SU-DHL-6 (cell line): Measurements from ENCODE around the gene ISYNA1.

Experiments
- H2AFZ ChIP-seq: fragments of 200-600 bp; sonication (generic); 2 replicates; pipeline ENCODE4 v1.6.1; 2014; ENCODE audit warnings: low read depth, mild to moderate bottlenecking, moderate library complexity, mixed read lengths, antibody characterized with exemption, low read length; ENCODE audit not compliant: severe bottlenecking
- H3F3A ChIP-seq: fragments of 200-600 bp; shearing (Covaris generic); 2 replicates; pipeline ENCODE4 v1.6.0; 2016; ENCODE audit warnings: antibody characterized with exemption, mild to moderate bottlenecking; ENCODE audit not compliant: insufficient read depth
- H3K27ac ChIP-seq: fragments of 200-600 bp; sonication (generic); 2 replicates; pipeline ENCODE4 v1.5.1; 2016; ENCODE audit warnings: low read depth, mild to moderate bottlenecking, low read length, moderate library complexity, mixed read lengths
- H3K27me3 ChIP-seq: fragments of 200-600 bp; sonication (generic), shearing (Covaris generic); 2 replicates; pipeline ENCODE4 v1.6.0; 2014; ENCODE audit warnings: mild to moderate bottlenecking, low read length
- H3K36me3 ChIP-seq: fragments of 200-600 bp; sonication (generic); 2 replicates; pipeline ENCODE4 v1.6.1; 2014; ENCODE audit warnings: mild to moderate bottlenecking, low read length, mixed read lengths
- H3K4me2 ChIP-seq: fragments of 300-600, 200-600 bp; shearing (Covaris generic), sonication (generic); 2 replicates; pipeline ENCODE4 v1.6.0; 2014; ENCODE audit warnings: low read length, low read depth, mild to moderate bottlenecking; ENCODE audit not compliant: poor library complexity, severe bottlenecking
- H3K4me3 ChIP-seq: fragments of 200-600 bp; sonication (generic); 2 replicates; pipeline ENCODE4 v1.5.1; 2014; ENCODE audit warnings: antibody characterized with exemption, low read length, mild to moderate bottlenecking, mixed read lengths; ENCODE audit not compliant: insufficient read depth, poor library complexity, severe bottlenecking
- H3K79me2 ChIP-seq: fragments of 200-600 bp; sonication (generic); 2 replicates; pipeline ENCODE4 v1.6.1; 2014; ENCODE audit warnings: mild to moderate bottlenecking, low read length, moderate library complexity; ENCODE audit not compliant: insufficient read depth
- H3K9ac ChIP-seq: fragments of 200-600 bp; sonication (generic); 2 replicates; pipeline ENCODE4 v1.7.0; 2014; ENCODE audit warnings: mild to moderate bottlenecking, low read length
- H3K9me2 ChIP-seq: fragments of 200-600 bp; sonication (generic); replicated peaks from 2 replicates; pipeline ENCODE4 v1.6.1; 2014; ENCODE audit warnings: low read length; ENCODE audit not compliant: insufficient read depth
- H3K9me3 ChIP-seq: fragments of 200-600 bp; sonication (generic); 2 replicates; pipeline ENCODE4 v1.6.1; 2014; ENCODE audit warnings: low read length, mixed read lengths; ENCODE audit not compliant: insufficient read depth
- H4K20me1 ChIP-seq: fragments of 200-600 bp; sonication (generic); 2 replicates; pipeline ENCODE4 v1.6.1; 2014; ENCODE audit warnings: low read depth, mild to moderate bottlenecking, antibody characterized with exemption, low read length, moderate library complexity, mixed read lengths
- EZH2phosphoT487 ChIP-seq: fragments of 200-600 bp; sonication (generic), shearing (Covaris generic); conservative IDR thresholded peaks from 2 replicates; pipeline ENCODE4 v1.6.1; 2018; ENCODE audit warnings: mild to moderate bottlenecking, antibody characterized with exemption, low read length, moderate library complexity, mixed read lengths
- TF ChIP-seq, protein P1 (sequence below): fragments of 200-600 bp; sonication (generic); IDR thresholded peaks from one replicate; pipeline ENCODE4 v1.5.1; 2017; ENCODE audit warnings: antibody characterized with exemption, mild to moderate bottlenecking, low read length, moderate library complexity; ENCODE audit not compliant: insufficient read depth, poor library complexity, severe bottlenecking

Gene ISYNA1

DNA sequence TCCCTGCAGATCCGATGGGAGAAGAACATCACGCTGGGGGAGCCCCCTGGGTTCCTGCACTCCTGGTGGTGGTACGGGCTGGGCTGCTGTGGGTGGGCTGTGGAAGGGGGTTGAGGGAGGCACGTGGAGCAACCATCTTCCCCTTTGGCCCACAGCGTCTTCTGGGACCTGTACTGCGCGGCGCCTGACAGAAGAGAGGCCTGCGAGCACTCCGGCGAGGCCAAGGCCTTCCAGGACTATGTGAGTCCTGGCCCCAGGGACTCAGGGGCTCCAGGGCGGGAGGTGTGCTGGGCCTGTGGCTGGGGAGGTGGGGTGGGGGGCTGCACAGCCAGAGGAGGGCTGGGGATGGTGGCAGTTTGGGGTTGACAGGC lies 10.2 kb downstream of the ISYNA1 start:
- H3K9ac ChIP-seq: no peak overlapping the region
- no peaks in the 10 kb centered on the region for H3F3A ChIP-seq
- no peak overlapping the region for H3K4me2 ChIP-seq
- H3K27me3 ChIP-seq: no peaks in the 10 kb centered on the region
- H3K36me3 ChIP-seq: no peaks in the 10 kb centered on the region
- H3K9me2 ChIP-seq: no peaks in the 10 kb centered on the region
- no peaks in the 10 kb centered on the region for H3K79me2 ChIP-seq
- H4K20me1 ChIP-seq: no peaks in the 10 kb centered on the region
- H3K9me3 ChIP-seq: no peaks in the 10 kb centered on the region
- H3K4me3 ChIP-seq: no peak overlapping the region
- H2AFZ ChIP-seq: no peak overlapping the region
- no peak overlapping the region for H3K27ac ChIP-seq
- TF ChIP-seq, protein P1, sequence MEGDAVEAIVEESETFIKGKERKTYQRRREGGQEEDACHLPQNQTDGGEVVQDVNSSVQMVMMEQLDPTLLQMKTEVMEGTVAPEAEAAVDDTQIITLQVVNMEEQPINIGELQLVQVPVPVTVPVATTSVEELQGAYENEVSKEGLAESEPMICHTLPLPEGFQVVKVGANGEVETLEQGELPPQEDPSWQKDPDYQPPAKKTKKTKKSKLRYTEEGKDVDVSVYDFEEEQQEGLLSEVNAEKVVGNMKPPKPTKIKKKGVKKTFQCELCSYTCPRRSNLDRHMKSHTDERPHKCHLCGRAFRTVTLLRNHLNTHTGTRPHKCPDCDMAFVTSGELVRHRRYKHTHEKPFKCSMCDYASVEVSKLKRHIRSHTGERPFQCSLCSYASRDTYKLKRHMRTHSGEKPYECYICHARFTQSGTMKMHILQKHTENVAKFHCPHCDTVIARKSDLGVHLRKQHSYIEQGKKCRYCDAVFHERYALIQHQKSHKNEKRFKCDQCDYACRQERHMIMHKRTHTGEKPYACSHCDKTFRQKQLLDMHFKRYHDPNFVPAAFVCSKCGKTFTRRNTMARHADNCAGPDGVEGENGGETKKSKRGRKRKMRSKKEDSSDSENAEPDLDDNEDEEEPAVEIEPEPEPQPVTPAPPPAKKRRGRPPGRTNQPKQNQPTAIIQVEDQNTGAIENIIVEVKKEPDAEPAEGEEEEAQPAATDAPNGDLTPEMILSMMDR: no peak
- TF ChIP-seq EZH2phosphoT487: no peak

DNA sequence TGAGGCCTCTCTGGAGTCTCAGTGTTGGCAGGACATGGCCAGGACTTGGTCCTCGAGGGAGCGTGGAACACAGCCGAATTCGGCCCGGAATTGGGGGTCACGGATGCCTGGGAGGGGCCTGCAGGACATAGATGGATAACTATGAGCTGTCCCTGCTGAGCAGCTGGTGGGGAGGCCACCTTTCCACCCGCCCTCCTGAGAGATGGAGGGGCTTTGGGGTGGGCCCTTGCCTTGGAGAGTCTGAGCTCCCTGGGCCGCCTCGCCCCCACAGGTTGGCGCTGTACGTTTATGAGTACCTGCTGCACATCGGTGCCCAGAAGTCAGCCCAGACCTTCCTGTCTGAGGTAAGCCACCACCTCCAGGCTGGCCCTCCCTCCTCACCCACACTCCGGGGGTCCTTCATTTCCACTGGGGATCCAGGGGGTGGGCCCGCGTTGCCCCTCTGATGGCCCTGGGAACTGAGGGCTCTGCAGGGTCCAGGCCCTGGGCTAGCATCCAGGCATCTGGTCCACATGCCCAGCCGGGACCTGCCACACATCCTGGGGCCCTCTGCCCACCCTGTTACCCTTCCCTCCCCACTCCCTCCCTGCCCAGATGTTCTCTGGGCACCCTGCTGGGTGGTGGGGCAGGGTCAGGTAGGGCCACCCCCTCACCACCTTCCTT lies 10.7 kb downstream of the ISYNA1 start:
- no peaks in the 10 kb centered on the region for H3K9me2 ChIP-seq
- no peaks in the 10 kb centered on the region for H3K27me3 ChIP-seq
- no peak overlapping the region for H3K4me2 ChIP-seq
- no peak overlapping the region for H3K27ac ChIP-seq
- H3K4me3 ChIP-seq: no peak overlapping the region
- TF ChIP-seq EZH2phosphoT487: no peak
- TF ChIP-seq, protein P1: no peak
- H3K9ac ChIP-seq: no peak overlapping the region
- H4K20me1 ChIP-seq: no peaks in the 10 kb centered on the region
- H3F3A ChIP-seq: no peaks in the 10 kb centered on the region
- no peak overlapping the region for H2AFZ ChIP-seq
- H3K79me2 ChIP-seq: no peaks in the 10 kb centered on the region
- H3K9me3 ChIP-seq: no peaks in the 10 kb centered on the region
- no peaks in the 10 kb centered on the region for H3K36me3 ChIP-seq

DNA sequence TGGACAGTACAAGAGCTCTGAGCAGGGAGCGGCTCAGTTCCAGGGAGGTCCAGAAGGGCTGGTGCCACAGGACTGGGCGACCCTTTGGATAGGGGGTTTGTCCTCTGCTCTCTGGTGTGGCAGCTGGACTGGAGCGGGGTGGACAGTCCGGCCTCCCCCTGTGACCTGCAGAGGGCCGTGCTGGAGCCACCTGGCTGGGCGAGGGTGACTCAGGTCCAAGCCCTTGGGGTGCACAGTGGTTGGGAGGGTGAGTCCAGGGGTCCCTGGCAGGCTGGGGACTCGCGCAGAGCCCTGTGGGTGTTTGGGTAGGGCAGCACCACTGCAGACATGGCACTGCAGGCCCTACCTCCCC lies 11.5 kb downstream of the ISYNA1 start:
- Histone ChIP-seq H3K27ac (no peak overlapping the region), H3K79me2 (no peaks in the 10 kb centered on the region), H3K9ac (no peak overlapping the region), H3K4me3 (no peak overlapping the region), H3K4me2 (no peak overlapping the region), H3K36me3 (no peaks in the 10 kb centered on the region), H2AFZ (no peak overlapping the region), H3K27me3 (no peaks in the 10 kb centered on the region), H4K20me1 (no peaks in the 10 kb centered on the region), H3K9me2 (no peaks in the 10 kb centered on the region), H3F3A (no peaks in the 10 kb centered on the region), H3K9me3 (no peaks in the 10 kb centered on the region)
- TF ChIP-seq EZH2phosphoT487: no peak
- TF ChIP-seq, protein P1: no peak
